GM21381 (cell line): ENCODE data around the gene SLC9A3.
"Not testable (repeated sequence)": the region's sequence is repeated elsewhere in the genome, so short reads cannot be mapped to it uniquely, and the experiment has no call there.

Experiments used
- ATAC-seq: cut with Tn5 transposase; IDR thresholded peaks from one replicate; pipeline ENCODE4 v1.9.1; 2021; ENCODE audit warnings: mild to moderate bottlenecking, moderate library complexity; ENCODE audit not compliant: unreplicated experiment

Gene SLC9A3

GRCh38 chr5:478369-478981 lies 45.8 kb downstream of the SLC9A3 start:
- ATAC-seq = no peak

DNA sequence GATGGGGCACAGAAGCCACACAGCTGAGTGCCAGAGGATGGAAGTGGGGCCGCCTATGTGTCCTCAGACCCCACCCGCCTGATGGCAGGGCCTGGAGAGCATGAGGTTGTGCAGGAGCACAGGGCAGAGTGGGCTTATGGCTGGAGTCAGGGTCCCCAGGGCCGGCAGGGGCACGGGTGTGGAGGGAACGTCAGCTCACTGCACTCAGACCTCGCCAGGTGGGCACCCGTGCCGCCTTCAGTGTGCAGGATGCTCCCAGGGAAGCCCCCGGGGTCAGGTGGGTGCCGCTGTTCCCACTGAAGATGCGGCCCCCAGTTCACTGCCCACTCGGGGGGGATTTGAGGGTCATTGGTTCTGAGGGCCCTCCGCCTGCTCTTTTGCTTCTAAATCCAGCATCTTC lies 46.4 kb downstream of the SLC9A3 start:
- no peak for ATAC-seq

GRCh38 chr5:477247-477646 lies 47.0 kb downstream of the SLC9A3 start:
- ATAC-seq = no peak

- no peak for ATAC-seq
These were observed 47.5 kb downstream of the SLC9A3 start for GRCh38 chr5:476814-477175.

- ATAC-seq = no peak
These were observed 48.0 kb downstream of the SLC9A3 start for GRCh38 chr5:476102-476813.

DNA sequence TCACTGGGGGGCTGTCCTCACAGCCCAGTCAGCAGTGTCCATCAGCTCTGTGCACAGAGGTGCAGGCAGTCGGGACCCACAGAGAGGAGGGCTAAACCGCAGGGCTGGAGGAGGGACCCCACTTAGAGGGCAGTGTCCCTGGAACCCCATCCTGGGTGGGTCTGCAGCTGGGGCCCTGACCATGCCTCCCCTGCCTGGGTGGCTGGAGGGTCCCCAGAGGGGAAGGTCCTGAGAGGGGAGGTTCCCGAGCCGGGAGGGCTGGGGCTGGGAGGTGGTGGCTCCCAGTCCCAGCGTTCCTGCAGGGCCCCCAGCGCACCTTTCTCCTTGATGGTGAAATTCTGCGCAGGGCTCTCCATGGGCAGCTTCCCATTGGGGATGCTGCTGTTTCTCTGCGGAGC lies 48.5 kb downstream of the SLC9A3 start:
- ATAC-seq = no peak

DNA sequence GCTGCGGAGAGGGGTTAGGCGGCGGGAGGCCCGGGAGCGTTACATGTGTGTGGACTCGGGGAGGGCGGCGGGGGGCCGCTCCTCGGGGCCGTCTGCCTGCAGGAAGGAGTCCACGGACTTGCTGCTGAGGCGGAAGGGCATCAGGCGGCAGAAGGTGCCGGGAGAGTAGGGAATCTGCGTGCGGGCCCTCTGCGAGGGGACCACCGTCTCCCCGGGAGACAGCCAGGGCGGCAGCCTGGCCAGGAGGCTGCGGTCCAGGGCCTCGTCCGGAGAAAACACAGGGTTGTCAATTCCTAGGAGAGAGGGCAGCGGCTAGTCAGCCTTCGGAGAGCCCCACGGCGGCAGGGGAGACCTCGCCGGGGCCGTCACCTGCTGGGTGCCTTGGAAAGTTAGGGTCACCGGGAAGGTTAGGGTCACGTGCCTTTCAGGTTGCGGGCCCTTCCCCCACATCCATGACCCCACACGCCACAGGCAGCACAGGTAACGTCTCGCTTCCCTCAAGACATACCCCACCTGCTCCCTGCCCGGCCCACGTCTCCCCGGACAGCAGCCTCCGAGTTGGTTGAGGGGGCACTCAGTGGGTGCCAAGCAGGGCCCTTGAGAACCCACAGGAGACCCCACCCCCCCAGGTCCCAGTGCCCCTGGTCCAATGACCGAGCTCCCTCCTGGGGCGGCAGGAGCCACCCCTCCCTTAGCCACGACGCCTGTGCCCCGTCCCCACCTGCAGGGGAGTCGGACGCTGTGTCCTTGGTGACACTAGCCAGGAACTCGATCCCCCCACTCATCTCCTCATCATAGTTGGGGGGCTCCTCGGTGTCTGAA lies 49.2 kb downstream of the SLC9A3 start:
- no peak for ATAC-seq

DNA sequence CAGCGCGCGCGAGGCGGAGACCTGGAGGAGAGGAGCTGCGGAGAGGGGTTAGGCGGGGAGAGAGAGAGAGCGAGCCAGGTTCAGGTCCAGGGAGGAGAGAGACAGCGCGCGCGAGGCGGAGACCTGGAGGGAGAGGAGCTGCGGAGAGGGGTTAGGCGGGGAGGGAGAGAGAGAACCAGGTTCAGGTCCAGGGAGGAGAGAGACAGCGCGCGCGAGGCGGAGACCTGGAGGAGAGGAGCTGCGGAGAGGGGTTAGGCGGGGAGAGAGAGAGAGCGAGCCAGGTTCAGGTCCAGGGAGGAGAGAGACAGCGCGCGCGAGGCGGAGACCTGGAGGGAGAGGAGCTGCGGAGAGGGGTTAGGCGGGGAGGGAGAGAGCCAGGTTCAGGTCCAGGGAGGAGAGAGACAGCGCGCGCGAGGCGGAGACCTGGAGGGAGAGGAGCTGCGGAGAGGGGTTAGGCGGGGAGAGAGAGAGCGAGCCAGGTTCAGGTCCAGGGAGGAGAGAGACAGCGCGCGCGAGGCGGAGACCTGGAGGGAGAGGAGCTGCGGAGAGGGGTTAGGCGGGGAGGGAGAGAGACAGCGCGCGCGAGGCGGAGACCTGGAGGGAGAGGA lies 49.9 kb downstream of the SLC9A3 start:
- ATAC-seq = not testable (repeated sequence)

GRCh38 chr5:473551-474192 lies 50.6 kb downstream of the SLC9A3 start:
- peak; percentile 14 for ATAC-seq

- ATAC-seq = peak; percentile 74
These were observed 51.3 kb downstream of the SLC9A3 start for GRCh38 chr5:472656-473550.

DNA sequence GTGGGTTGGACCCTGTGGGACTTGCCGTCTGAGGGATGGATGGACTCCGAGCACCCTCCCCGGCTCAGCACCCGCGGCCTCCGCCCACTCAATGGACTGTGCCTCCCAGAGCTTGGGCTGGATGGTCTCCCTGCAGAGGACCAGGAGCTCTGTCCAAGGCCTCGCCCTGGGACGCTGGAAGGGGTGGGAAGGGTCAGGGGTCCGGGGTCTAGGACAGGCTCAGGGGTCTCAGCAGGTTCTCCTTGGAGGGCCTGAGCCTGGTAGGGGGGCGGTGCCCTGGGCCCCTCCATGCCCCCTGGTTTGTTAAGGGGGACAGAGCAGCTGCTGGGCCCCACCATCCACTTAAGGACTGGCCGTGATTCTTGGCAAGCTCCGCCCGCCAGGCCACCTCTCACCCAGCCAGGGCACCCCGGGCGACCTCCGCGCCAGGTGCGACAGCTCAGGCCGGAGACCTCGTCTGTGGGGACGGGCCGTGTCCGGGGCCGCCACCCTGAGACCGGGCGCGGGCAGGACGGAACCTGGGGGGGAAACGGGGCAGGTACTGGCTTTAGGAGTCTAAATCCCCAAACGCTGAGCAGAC lies 52.1 kb downstream of the SLC9A3 start:
- peak; percentile 11 for ATAC-seq

GRCh38 chr5:471750-472058 lies 52.5 kb downstream of the SLC9A3 start:
- no peak for ATAC-seq

GRCh38 chr5:470961-471749 lies 53.1 kb downstream of the SLC9A3 start:
- no peak for ATAC-seq

- ATAC-seq = no peak
These were observed 54.3 kb downstream of the SLC9A3 start for GRCh38 chr5:469752-470483.

DNA sequence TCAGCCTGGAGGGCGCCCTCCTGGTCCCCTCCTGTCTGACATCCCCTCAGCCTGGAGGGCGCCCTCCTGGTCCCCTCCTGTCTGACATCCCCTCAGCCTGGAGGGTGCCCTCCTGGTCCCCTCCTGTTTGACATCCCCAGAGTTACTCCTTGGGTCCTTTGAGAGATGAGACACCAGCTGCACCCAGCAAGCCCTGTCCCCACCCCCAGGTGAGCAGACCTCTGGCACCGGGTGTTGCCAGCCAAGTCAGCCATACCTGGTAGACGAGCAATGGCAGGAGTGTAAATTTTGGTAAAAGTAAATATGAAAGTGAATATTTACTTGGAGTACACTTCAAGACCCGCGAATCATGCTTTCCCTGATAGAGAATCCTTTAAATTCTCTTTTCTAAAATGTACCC lies 55.8 kb downstream of the SLC9A3 start:
- ATAC-seq = no peak

- no peak for ATAC-seq
These were observed 57.5 kb downstream of the SLC9A3 start for GRCh38 chr5:466661-467310.

DNA sequence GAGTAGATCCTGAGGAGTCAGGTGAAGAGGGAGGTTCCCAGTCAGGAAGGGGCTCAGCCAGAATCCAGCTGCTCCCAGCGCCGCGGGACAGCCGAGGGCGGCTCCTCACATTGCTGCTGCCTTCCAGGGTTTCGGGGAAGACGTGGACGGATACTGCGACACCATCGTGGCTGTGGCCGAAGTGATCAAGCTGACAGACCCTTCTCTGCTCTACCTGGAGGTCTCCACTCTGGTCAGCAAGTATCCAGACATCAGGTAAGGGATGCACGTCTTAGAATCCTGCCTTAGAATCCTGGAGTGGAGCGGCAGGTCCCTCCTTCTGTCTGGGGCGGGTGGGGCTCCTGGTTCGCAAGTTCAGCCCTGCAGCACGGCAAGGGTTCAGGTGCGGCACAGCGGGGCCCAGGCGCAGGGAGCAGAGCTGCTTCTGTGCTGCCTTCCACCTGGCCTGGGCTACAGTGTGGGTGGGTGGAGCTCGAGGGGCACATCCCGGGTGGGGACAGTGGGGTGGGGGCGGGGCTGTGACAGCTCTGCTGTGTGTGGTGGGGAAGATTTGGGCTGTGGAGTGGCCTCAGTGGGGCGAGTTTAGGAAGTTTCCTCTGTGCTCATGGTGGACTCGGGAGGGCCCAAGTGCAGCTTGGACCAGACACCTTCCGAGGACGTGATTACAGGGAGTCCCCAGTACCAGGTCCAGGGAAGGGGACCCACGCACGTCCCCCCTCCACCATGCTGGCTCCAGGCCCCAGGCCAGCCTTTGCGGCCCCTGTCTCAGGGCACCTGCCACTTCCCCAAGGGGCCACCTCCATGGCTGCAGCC lies 58.5 kb downstream of the SLC9A3 start:
- no peak for ATAC-seq
